IMR-90 (cell line): ENCODE data around the gene PODXL2. TPM values are rescaled to one million over a fixed set of nuclear protein-coding genes. Genes with fewer than 3 reads are reported as not detected.

Experiments used
- ATAC-seq: fragments of 200-7000 bp; cut with Tn5 transposase; 2 replicates; pipeline ENCODE4 v1.9.1; 2020; ENCODE audit warnings: low read depth, mild to moderate bottlenecking, moderate library complexity
- BruUV-seq: library from RNA; stranded (reverse); fragments of 400-500 nt; replicated peaks from 2 replicates; lab custom pipeline; 2021; lab: Mats Ljungman, UMichigan
- CTCF ChIA-PET: fragments of 300-600 bp; formaldehyde crosslinking; extraction: SDS; loops from one replicate; lab custom pipeline; 2021; ENCODE audit warnings: antibody characterized with exemption; lab: Yijun Ruan, JAX
- POLR2A ChIA-PET: fragments of 300-600 bp; sonication (Branson Sonifier 250); formaldehyde crosslinking; loops from one replicate; lab custom pipeline; 2022; ENCODE audit warnings: antibody characterized with exemption; ENCODE audit not compliant: unreplicated experiment; lab: Charles Lee
- DNase-seq: peaks from one replicate; pipeline ENCODE4 v3.0.0; 2013
- H2AFZ ChIP-seq: replicated peaks from 2 replicates; pipeline ENCODE3; 2013; ENCODE audit warnings: low read length, mild to moderate bottlenecking; ENCODE audit not compliant: poor library complexity
- H2AK5ac ChIP-seq: 2 replicates; pipeline ENCODE4 v1.6.1; 2013; ENCODE audit warnings: low read depth, low read length, inconsistent platforms
- H2AK9ac ChIP-seq: replicated peaks from 2 replicates; pipeline ENCODE3; 2013; ENCODE audit warnings: mild to moderate bottlenecking, low read depth, low read length, moderate library complexity; ENCODE audit not compliant: poor library complexity
- H2BK120ac ChIP-seq: 2 replicates; pipeline ENCODE4 v1.6.1; 2013; ENCODE audit warnings: low read depth, low read length, inconsistent platforms
- H2BK15ac ChIP-seq: 3 replicates; pipeline ENCODE4 v1.6.1; 2013; ENCODE audit warnings: low read depth, low read length, inconsistent platforms
- H2BK20ac ChIP-seq: 2 replicates; pipeline ENCODE4 v1.6.1; 2013; ENCODE audit warnings: low read depth, mild to moderate bottlenecking, inconsistent platforms, low read length, moderate library complexity
- H2BK5ac ChIP-seq: 2 replicates; pipeline ENCODE4 v1.6.1; 2013; ENCODE audit warnings: mild to moderate bottlenecking, low read depth, low read length, inconsistent platforms; ENCODE audit not compliant: poor library complexity, severe bottlenecking
- H3K14ac ChIP-seq: replicated peaks from 2 replicates; pipeline ENCODE4 v1.6.1; 2013; ENCODE audit warnings: low read depth, low read length, inconsistent platforms
- H3K18ac ChIP-seq: 2 replicates; pipeline ENCODE4 v1.6.1; 2013; ENCODE audit warnings: low read depth, low read length, control low read depth
- H3K23ac ChIP-seq: 2 replicates; pipeline ENCODE4 v1.6.1; 2013; ENCODE audit warnings: low read depth, low read length, inconsistent platforms
- H3K27ac ChIP-seq: 2 replicates; pipeline ENCODE4 v1.5.1; 2013; ENCODE audit warnings: mild to moderate bottlenecking, control low read depth, low read length; ENCODE audit not compliant: insufficient read depth
- H3K27me3 ChIP-seq: 2 replicates; pipeline ENCODE4 v1.6.1; 2013; ENCODE audit warnings: low read length; ENCODE audit not compliant: control insufficient read depth, insufficient read depth
- H3K36me3 ChIP-seq: 2 replicates; pipeline ENCODE4 v1.6.1; 2013; ENCODE audit warnings: low read length, mixed read lengths; ENCODE audit not compliant: control insufficient read depth, insufficient read depth
- H3K4ac ChIP-seq: 2 replicates; pipeline ENCODE4 v1.6.1; 2013; ENCODE audit warnings: low read depth, low read length, inconsistent platforms
- H3K4me1 ChIP-seq: 2 replicates; pipeline ENCODE4 v1.6.1; 2013; ENCODE audit warnings: low read length, mixed read lengths; ENCODE audit not compliant: control insufficient read depth, insufficient read depth
- H3K4me2 ChIP-seq: 2 replicates; pipeline ENCODE4 v1.6.1; 2013; ENCODE audit warnings: low read depth, mild to moderate bottlenecking, control low read depth, low read length, moderate library complexity
- H3K4me3 ChIP-seq: 2 replicates; pipeline ENCODE4 v1.5.1; 2013; ENCODE audit warnings: low read depth, mild to moderate bottlenecking, control low read depth, low read length, moderate library complexity; ENCODE audit not compliant: insufficient read depth
- H3K56ac ChIP-seq: 2 replicates; pipeline ENCODE4 v1.6.1; 2013; ENCODE audit warnings: low read length, inconsistent platforms; ENCODE audit not compliant: insufficient read depth; ENCODE audit errors: extremely low read depth
- H3K79me1 ChIP-seq, 2 experiments: 2 replicates each; pipeline ENCODE4 v1.6.1; 2013; ENCODE audit warnings: low read length in 2 of 2, inconsistent platforms in 1 of 2, low read depth in 1 of 2
- H3K9ac ChIP-seq: 2 replicates; pipeline ENCODE4 v1.6.1; 2013; ENCODE audit warnings: low read depth, low read length, control low read depth
- H3K9me1 ChIP-seq: 2 replicates; pipeline ENCODE4 v1.6.1; 2013; ENCODE audit warnings: low read length, inconsistent platforms; ENCODE audit not compliant: insufficient read depth
- H3K9me3 ChIP-seq: 2 replicates; pipeline ENCODE4 v1.6.1; 2013; ENCODE audit warnings: low read length; ENCODE audit not compliant: control insufficient read depth, insufficient read depth
- H4K20me1 ChIP-seq: 2 replicates; pipeline ENCODE4 v1.6.1; 2013; ENCODE audit warnings: low read length, inconsistent platforms; ENCODE audit not compliant: insufficient read depth
- H4K5ac ChIP-seq: 2 replicates; pipeline ENCODE4 v1.6.1; 2013; ENCODE audit warnings: mild to moderate bottlenecking, low read depth, low read length, control low read depth
- H4K8ac ChIP-seq, 2 experiments: 2 replicates each; pipeline ENCODE4 v1.6.1; 2013; ENCODE audit warnings: low read depth in 2 of 2, low read length in 2 of 2, control low read depth in 1 of 2, inconsistent platforms in 1 of 2
- H4K91ac ChIP-seq: 2 replicates; pipeline ENCODE4 v1.6.1; 2013; ENCODE audit warnings: low read depth, low read length, inconsistent platforms; ENCODE audit not compliant: insufficient read depth
- FOS ChIP-seq: fragments of 150-350 bp; IDR thresholded peaks from 2 replicates; pipeline ENCODE4 v1.6.1; 2016; ENCODE audit warnings: low read depth, low read length
- MAZ ChIP-seq: IDR thresholded peaks from 2 replicates; pipeline ENCODE4 v1.6.1; 2012; ENCODE audit warnings: low read depth, mild to moderate bottlenecking, low read length, improper control_type of control experiment, moderate library complexity, borderline replicate concordance
- MXI1 ChIP-seq: IDR thresholded peaks from 2 replicates; pipeline ENCODE4 v1.6.1; 2012; ENCODE audit warnings: low read depth, mild to moderate bottlenecking, low read length, moderate library complexity, borderline replicate concordance
- NFE2L2 ChIP-seq: fragments of 150-350 bp; IDR thresholded peaks from 2 replicates; pipeline ENCODE4 v1.6.1; 2016; ENCODE audit warnings: low read depth, mild to moderate bottlenecking, low read length
- POLR2A ChIP-seq: IDR thresholded peaks from 2 replicates; pipeline ENCODE4 v1.6.1; 2012; ENCODE audit warnings: mild to moderate bottlenecking, low read depth, low read length
- RAD21 ChIP-seq: IDR thresholded peaks from 2 replicates; pipeline ENCODE4 v1.6.1; 2012; ENCODE audit warnings: low read length, improper control_type of control experiment
- RFX5 ChIP-seq: IDR thresholded peaks from 2 replicates; pipeline ENCODE4 v1.8.0; 2012; ENCODE audit warnings: low read depth, mild to moderate bottlenecking, low read length, moderate library complexity
- SMC3 ChIP-seq: fragments of 150-350 bp; IDR thresholded peaks from 2 replicates; pipeline ENCODE4 v1.6.1; 2016; ENCODE audit warnings: low read depth, mild to moderate bottlenecking, antibody characterized with exemption, low read length, moderate library complexity
- WGBS, 2 experiments: methylation state at CpG; one replicate each; pipeline versions ENCODE4 v1.1.5 to v1.1.7; 2013; ENCODE audit warnings: missing lambda C conversion rate in 2 of 2; ENCODE audit not compliant: insufficient read length in 1 of 2; ENCODE audit errors: extremely low coverage in 2 of 2; 5-methylcytosine and 5-hydroxymethylcytosine counted together
- dilution Hi-C: fragments of 300-500 bp; cut with HindIII; formaldehyde crosslinking; loops from one replicate; pipeline ENCODE4 v1.14.3; 2018; ENCODE audit warnings: low sequenced_read_pairs; ENCODE audit not compliant: unreplicated experiment
- in situ Hi-C: fragments of 300-500 bp; cut with MboI; formaldehyde crosslinking; loops from 3 replicates; pipeline ENCODE4 v1.14.3; 2019; ENCODE audit warnings: low sequenced_read_pairs, inconsistent platforms, mixed read lengths
- intact Hi-C: fragments of 100-400 bp; cut with micrococcal nuclease; formaldehyde crosslinking; loops from 2 replicates; pipeline ENCODE4 v1.10.0; 2022
- polyA plus RNA-seq, 3 experiments: library from polyadenylated mRNA; depleted of rRNA; stranded (reverse); fragments of >200 nt; gene quantifications; 2 replicates each; pipeline ENCODE4 v1.2.3, GENCODE V29; 2012; ENCODE audit warnings: low replicate concordance in 1 of 3
- total RNA-seq: library from RNA; depleted of rRNA; stranded (reverse); fragments of >200 nt; gene quantifications from 2 replicates; pipeline ENCODE4 v1.2.3, GENCODE V29; 2012
- TF ChIP-seq, protein P1 (sequence below): fragments of 150-350 bp; IDR thresholded peaks from 2 replicates; pipeline ENCODE4 v1.6.1; 2016; ENCODE audit warnings: low read depth, mild to moderate bottlenecking, low read length, moderate library complexity, borderline replicate concordance
- TF ChIP-seq, protein P2 (sequence below): conservative IDR thresholded peaks from 2 replicates; pipeline ENCODE4 v1.5.1; 2012; ENCODE audit warnings: mild to moderate bottlenecking, low read depth, low read length, improper control_type of control experiment
- TF ChIP-seq, protein P3 (sequence below): fragments of 150-350 bp; IDR thresholded peaks from 2 replicates; pipeline ENCODE4 v1.6.1; 2017; ENCODE audit warnings: mild to moderate bottlenecking, antibody characterized with exemption, low read length, low read depth

PODXL2 gene
- total and polyA plus RNA-seq, 2 of the 4 experiments (the other 2 are of a cell fraction) = 1.6 to 5.4 TPM

DNA sequence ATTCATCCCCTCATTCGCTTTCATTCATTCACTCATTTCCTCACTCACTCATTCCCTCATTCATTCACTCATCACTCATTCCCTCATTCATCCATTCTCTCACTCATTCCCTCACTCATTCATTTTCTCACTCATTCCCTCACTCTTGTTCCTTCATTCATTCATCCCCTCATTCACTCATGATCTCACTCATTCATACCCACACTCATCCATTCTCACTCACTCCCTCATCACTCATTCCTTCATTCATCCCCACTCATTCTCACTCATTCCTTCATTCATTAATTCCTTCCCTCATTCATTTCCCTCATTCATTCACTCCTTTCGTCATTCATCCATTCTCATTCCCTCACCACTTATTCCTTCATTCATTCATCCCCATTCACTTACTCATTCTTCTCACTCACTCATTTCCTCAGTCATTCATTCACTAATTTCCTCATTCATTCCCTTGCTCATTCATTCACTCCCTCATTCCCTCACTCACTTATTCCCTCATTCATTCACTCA, 58.3 kb downstream of the PODXL2 start (continued):
- TF ChIP-seq, protein P1, sequence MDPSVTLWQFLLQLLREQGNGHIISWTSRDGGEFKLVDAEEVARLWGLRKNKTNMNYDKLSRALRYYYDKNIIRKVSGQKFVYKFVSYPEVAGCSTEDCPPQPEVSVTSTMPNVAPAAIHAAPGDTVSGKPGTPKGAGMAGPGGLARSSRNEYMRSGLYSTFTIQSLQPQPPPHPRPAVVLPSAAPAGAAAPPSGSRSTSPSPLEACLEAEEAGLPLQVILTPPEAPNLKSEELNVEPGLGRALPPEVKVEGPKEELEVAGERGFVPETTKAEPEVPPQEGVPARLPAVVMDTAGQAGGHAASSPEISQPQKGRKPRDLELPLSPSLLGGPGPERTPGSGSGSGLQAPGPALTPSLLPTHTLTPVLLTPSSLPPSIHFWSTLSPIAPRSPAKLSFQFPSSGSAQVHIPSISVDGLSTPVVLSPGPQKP = no peak
- TF ChIP-seq POLR2A (no peak), MXI1 (no peak)

DNA sequence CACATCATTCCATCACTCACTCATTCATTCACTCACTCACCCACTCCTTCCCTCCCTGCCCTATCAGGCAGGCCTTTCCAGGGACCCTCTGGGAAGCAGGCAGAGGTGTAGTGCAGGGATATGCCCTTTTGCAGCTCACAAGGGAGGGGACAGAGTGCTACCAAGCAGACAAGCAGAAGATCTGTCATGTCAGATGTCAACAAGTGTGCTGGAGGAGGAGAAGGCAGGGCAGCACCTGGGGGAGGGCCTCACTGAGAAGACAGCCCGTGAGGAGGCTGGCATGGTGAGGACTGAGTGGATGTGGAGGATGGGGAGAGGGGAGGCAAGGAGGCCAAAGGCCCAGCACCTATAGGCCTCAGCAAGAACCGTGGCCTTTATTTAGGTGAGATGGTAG, 59.0 kb downstream of the PODXL2 start:
- H3K27me3 ChIP-seq = no peaks in the 10 kb centered on the region
- peak overlapping the region; percentile 46 for H3K18ac ChIP-seq
- intact Hi-C loops = no loop called here
- peaks cover 0 to 26% of the 10 kb centered on the region in 2 experiments; a peak in 2 of 4 replicates for H3K79me1 ChIP-seq
- peaks cover 26% of the 10 kb centered on the region for H3K4me1 ChIP-seq
- peak overlapping the region; percentile 8; the same call in 1 of the 2 replicates for H3K27ac ChIP-seq
- ChIA-PET CTCF (no interaction called here), POLR2A (no interaction called here)
- WGBS, 2 experiments = no CpG with 5 or more reads among the region's 2 CpGs
- BruUV-seq = no TSS peak
- H2AFZ ChIP-seq = peak overlapping the region; percentile 0
- in situ Hi-C loops = no loop called here
- no peak overlapping the region for H3K4me2 ChIP-seq
- dilution Hi-C loops = no loop called here
- H3K4me3 ChIP-seq = no peak overlapping the region
- H3K9me3 ChIP-seq = no peaks in the 10 kb centered on the region
- H2BK15ac ChIP-seq = peak overlapping the region; percentile 15; the same call in 1 of the 3 replicates
- H2AK9ac ChIP-seq = peak overlapping the region; percentile 75
- TF ChIP-seq RAD21 (no peak), FOS (no peak), RFX5 (no peak), SMC3 (no peak), NFE2L2 (no peak), MAZ (no peak), MXI1 (no peak)
- TF ChIP-seq, protein P2, sequence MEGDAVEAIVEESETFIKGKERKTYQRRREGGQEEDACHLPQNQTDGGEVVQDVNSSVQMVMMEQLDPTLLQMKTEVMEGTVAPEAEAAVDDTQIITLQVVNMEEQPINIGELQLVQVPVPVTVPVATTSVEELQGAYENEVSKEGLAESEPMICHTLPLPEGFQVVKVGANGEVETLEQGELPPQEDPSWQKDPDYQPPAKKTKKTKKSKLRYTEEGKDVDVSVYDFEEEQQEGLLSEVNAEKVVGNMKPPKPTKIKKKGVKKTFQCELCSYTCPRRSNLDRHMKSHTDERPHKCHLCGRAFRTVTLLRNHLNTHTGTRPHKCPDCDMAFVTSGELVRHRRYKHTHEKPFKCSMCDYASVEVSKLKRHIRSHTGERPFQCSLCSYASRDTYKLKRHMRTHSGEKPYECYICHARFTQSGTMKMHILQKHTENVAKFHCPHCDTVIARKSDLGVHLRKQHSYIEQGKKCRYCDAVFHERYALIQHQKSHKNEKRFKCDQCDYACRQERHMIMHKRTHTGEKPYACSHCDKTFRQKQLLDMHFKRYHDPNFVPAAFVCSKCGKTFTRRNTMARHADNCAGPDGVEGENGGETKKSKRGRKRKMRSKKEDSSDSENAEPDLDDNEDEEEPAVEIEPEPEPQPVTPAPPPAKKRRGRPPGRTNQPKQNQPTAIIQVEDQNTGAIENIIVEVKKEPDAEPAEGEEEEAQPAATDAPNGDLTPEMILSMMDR = no peak
- TF ChIP-seq, protein P3, sequence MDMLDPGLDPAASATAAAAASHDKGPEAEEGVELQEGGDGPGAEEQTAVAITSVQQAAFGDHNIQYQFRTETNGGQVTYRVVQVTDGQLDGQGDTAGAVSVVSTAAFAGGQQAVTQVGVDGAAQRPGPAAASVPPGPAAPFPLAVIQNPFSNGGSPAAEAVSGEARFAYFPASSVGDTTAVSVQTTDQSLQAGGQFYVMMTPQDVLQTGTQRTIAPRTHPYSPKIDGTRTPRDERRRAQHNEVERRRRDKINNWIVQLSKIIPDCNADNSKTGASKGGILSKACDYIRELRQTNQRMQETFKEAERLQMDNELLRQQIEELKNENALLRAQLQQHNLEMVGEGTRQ = no peak
- H4K5ac ChIP-seq = peak overlapping the region; percentile 13
- H4K8ac ChIP-seq = peak overlapping the region in 1 of 2 experiments; percentile 54; a peak in 1 of 4 replicates
- H3K56ac ChIP-seq = no peak overlapping the region
- H3K4ac ChIP-seq = peak overlapping the region; percentile 98
- H2BK120ac ChIP-seq = peak overlapping the region; percentile 98
- H3K36me3 ChIP-seq = peaks cover 11% of the 10 kb centered on the region; the same call in 1 of the 2 replicates
- peaks cover 26% of the 10 kb centered on the region for H3K9me1 ChIP-seq
- ATAC-seq (no peak), DNase-seq (no peak)
- peak overlapping the region; percentile 32 for H2BK5ac ChIP-seq
- H3K23ac ChIP-seq = peak overlapping the region; percentile 52; the same call in 1 of the 2 replicates
- peak overlapping the region; percentile 17; the same call in 1 of the 2 replicates for H2BK20ac ChIP-seq
- peak overlapping the region; percentile 93 for H3K14ac ChIP-seq
- no peaks in the 10 kb centered on the region for H4K20me1 ChIP-seq
- peak overlapping the region; percentile 82 for H2AK5ac ChIP-seq
- H4K91ac ChIP-seq = peak overlapping the region; percentile 17
- no peak overlapping the region for H3K9ac ChIP-seq
